ENCODE results near the gene TNFRSF1B.

- TF ChIP-seq CTCF (IDR thresholded peaks at IDR 0.05; ENCODE audit: poor library complexity, severe bottlenecking) = no peak
- TF ChIP-seq POLR2AphosphoS5 (IDR thresholded peaks at IDR 0.05) = no peak
- no peak for TF ChIP-seq REST (IDR thresholded peaks at IDR 0.05; ENCODE audit: borderline replicate concordance)
- no peak for TF ChIP-seq TAF1 (IDR thresholded peaks at IDR 0.05; ENCODE audit: low read depth)
- no peak for TF ChIP-seq EP300 (conservative IDR thresholded peaks at IDR 0.05; ENCODE audit: poor library complexity, severe bottlenecking)
Measured at GRCh38 chr1:12180903-12181302, 14.1 kb downstream of the TNFRSF1B start.

Measured in neural cell (in vitro differentiated cells).